SJCRH30 (cell line): ENCODE results near the gene BMP5. TPM values are rescaled to one million over a fixed set of nuclear protein-coding genes. Genes with fewer than 3 reads are reported as not detected.

Experiments used
- DNase-seq, 2 experiments: peaks; one replicate each; pipeline ENCODE4 v3.0.0-alpha.2; 2015 to 2020
- H3K27ac ChIP-seq: fragments of 250-450 bp; sonication (Bioruptor Pico); 2 replicates; pipeline ENCODE4 v1.5.1; 2020; ENCODE audit warnings: mild to moderate bottlenecking, moderate library complexity
- H3K27me3 ChIP-seq: fragments of 250-450 bp; sonication (Bioruptor Pico); 2 replicates; pipeline ENCODE4 v1.5.1; 2020; ENCODE audit warnings: mild to moderate bottlenecking, moderate library complexity
- H3K36me3 ChIP-seq: fragments of 250-450 bp; sonication (Bioruptor Pico); 2 replicates; pipeline ENCODE4 v1.5.1; 2020; ENCODE audit warnings: mild to moderate bottlenecking, moderate library complexity
- H3K4me1 ChIP-seq: fragments of 250-450 bp; sonication (Bioruptor Pico); 2 replicates; pipeline ENCODE4 v1.5.1; 2020; ENCODE audit warnings: mild to moderate bottlenecking, moderate library complexity
- H3K4me3 ChIP-seq: fragments of 250-450 bp; sonication (Bioruptor Pico); 2 replicates; pipeline ENCODE4 v1.5.1; 2020; ENCODE audit warnings: mild to moderate bottlenecking, moderate library complexity
- H3K9me3 ChIP-seq: fragments of 250-450 bp; sonication (Bioruptor Pico); replicated peaks from 2 replicates; pipeline ENCODE4 v1.5.1; 2020; ENCODE audit warnings: mild to moderate bottlenecking, moderate library complexity
- total RNA-seq: library from RNA; depleted of rRNA; stranded (reverse); fragments of >200 nt; shearing (Covaris generic); gene quantifications from 2 replicates; pipeline ENCODE4 v1.2.3, GENCODE V29; 2014

The BMP5 gene
- total RNA-seq, 1 experiment from 2014 or later, result 72.3 TPM

- Histone ChIP-seq H3K4me1 (no peaks in the 10 kb centered on the region), H3K4me3 (no peak overlapping the region), H3K27ac (no peak overlapping the region), H3K9me3 (no peaks in the 10 kb centered on the region; the same call in 1 of the 2 replicates), H3K36me3 (peaks cover 54% of the 10 kb centered on the region), H3K27me3 (no peaks in the 10 kb centered on the region)
- no peak for DNase-seq
Measured at GRCh38 chr6:55811074-55811473, 64.3 kb downstream of the BMP5 start.

- Histone ChIP-seq H3K27ac (no peak overlapping the region), H3K9me3 (no peaks in the 10 kb centered on the region; the same call in 1 of the 2 replicates), H3K4me1 (no peaks in the 10 kb centered on the region), H3K27me3 (no peaks in the 10 kb centered on the region), H3K36me3 (peaks cover 57% of the 10 kb centered on the region), H3K4me3 (no peak overlapping the region)
- DNase-seq, result no peak
Measured at GRCh38 chr6:55802259-55802658, 73.1 kb downstream of the BMP5 start.

GRCh38 chr6:55798571-55798970, 76.8 kb downstream of the BMP5 start:
- Histone ChIP-seq H3K27ac (no peak overlapping the region), H3K4me3 (no peak overlapping the region), H3K27me3 (no peaks in the 10 kb centered on the region), H3K36me3 (peaks cover 67% of the 10 kb centered on the region), H3K4me1 (no peaks in the 10 kb centered on the region), H3K9me3 (no peaks in the 10 kb centered on the region)
- DNase-seq, result no peak

GRCh38 chr6:55794136-55794812, 81.1 kb downstream of the BMP5 start:
- no peaks in the 10 kb centered on the region for H3K27me3 ChIP-seq
- H3K9me3 ChIP-seq, result no peaks in the 10 kb centered on the region
- no peak overlapping the region for H3K4me3 ChIP-seq
- no peak for DNase-seq
- peaks cover 80% of the 10 kb centered on the region for H3K36me3 ChIP-seq
- H3K4me1 ChIP-seq, result no peaks in the 10 kb centered on the region
- no peak overlapping the region for H3K27ac ChIP-seq

- H3K36me3 ChIP-seq, result peaks cover 42% of the 10 kb centered on the region
- H3K9me3 ChIP-seq, result no peaks in the 10 kb centered on the region
- no peak overlapping the region for H3K27ac ChIP-seq
- no peak overlapping the region for H3K4me3 ChIP-seq
- DNase-seq, result no peak
- no peaks in the 10 kb centered on the region for H3K4me1 ChIP-seq
- no peaks in the 10 kb centered on the region for H3K27me3 ChIP-seq
Measured at GRCh38 chr6:55785273-55785672, 90.1 kb downstream of the BMP5 start.

- Histone ChIP-seq H3K36me3 (peaks cover 43% of the 10 kb centered on the region), H3K4me3 (no peak overlapping the region)
Measured at GRCh38 chr6:55782275-55782674, 93.1 kb downstream of the BMP5 start.

GRCh38 chr6:55778705-55779104, 96.7 kb downstream of the BMP5 start:
- Histone ChIP-seq H3K9me3 (no peaks in the 10 kb centered on the region), H3K4me3 (no peak overlapping the region), H3K27ac (no peak overlapping the region), H3K36me3 (peaks cover 54% of the 10 kb centered on the region), H3K27me3 (no peaks in the 10 kb centered on the region), H3K4me1 (no peaks in the 10 kb centered on the region)
- DNase-seq, result no peak

More at GRCh38 chr6:55782275-55782674, 93.1 kb downstream of the BMP5 start:
- Histone ChIP-seq H3K27ac (no peak overlapping the region), H3K9me3 (no peaks in the 10 kb centered on the region), H3K4me1 (no peaks in the 10 kb centered on the region), H3K27me3 (no peaks in the 10 kb centered on the region)
- no peak for DNase-seq

GRCh38 chr6:55777469-55777868, 97.9 kb downstream of the BMP5 start:
- DNase-seq, result no peak
- Histone ChIP-seq H3K9me3 (no peaks in the 10 kb centered on the region), H3K27ac (no peak overlapping the region), H3K36me3 (peaks cover 59% of the 10 kb centered on the region), H3K4me3 (no peak overlapping the region), H3K27me3 (no peaks in the 10 kb centered on the region), H3K4me1 (no peaks in the 10 kb centered on the region)

- Histone ChIP-seq H3K27me3 (no peaks in the 10 kb centered on the region), H3K27ac (no peak overlapping the region), H3K4me1 (no peaks in the 10 kb centered on the region), H3K4me3 (no peak overlapping the region), H3K9me3 (no peaks in the 10 kb centered on the region), H3K36me3 (peaks cover 67% of the 10 kb centered on the region)
- DNase-seq, result no peak
Measured at GRCh38 chr6:55776113-55776512, 99.3 kb downstream of the BMP5 start.

GRCh38 chr6:55775029-55775318, 100.4 kb downstream of the BMP5 start:
- Histone ChIP-seq H3K27ac (no peak overlapping the region), H3K36me3 (peaks cover 73% of the 10 kb centered on the region), H3K27me3 (no peaks in the 10 kb centered on the region), H3K4me3 (no peak overlapping the region), H3K9me3 (no peaks in the 10 kb centered on the region), H3K4me1 (no peaks in the 10 kb centered on the region)
- DNase-seq, result no peak

- Histone ChIP-seq H3K4me1 (no peaks in the 10 kb centered on the region), H3K27me3 (no peaks in the 10 kb centered on the region), H3K36me3 (peaks cover 79% of the 10 kb centered on the region), H3K4me3 (no peak overlapping the region), H3K27ac (no peak overlapping the region), H3K9me3 (no peaks in the 10 kb centered on the region)
- DNase-seq, result no peak
Measured at GRCh38 chr6:55774286-55775028, 100.9 kb downstream of the BMP5 start.

- peaks cover 81% of the 10 kb centered on the region for H3K36me3 ChIP-seq
- no peak for DNase-seq
- no peak overlapping the region for H3K4me3 ChIP-seq
- H3K27ac ChIP-seq, result no peak overlapping the region
- H3K4me1 ChIP-seq, result no peaks in the 10 kb centered on the region
- no peaks in the 10 kb centered on the region for H3K9me3 ChIP-seq
- no peaks in the 10 kb centered on the region for H3K27me3 ChIP-seq
Measured at GRCh38 chr6:55773620-55774216, 101.7 kb downstream of the BMP5 start.

GRCh38 chr6:55772730-55773129, 102.7 kb downstream of the BMP5 start:
- Histone ChIP-seq H3K27ac (no peak overlapping the region), H3K4me3 (no peak overlapping the region), H3K4me1 (no peaks in the 10 kb centered on the region), H3K36me3 (peaks cover 76% of the 10 kb centered on the region), H3K9me3 (no peaks in the 10 kb centered on the region), H3K27me3 (no peaks in the 10 kb centered on the region)
- DNase-seq, result no peak

GRCh38 chr6:55759536-55759935, 115.9 kb downstream of the BMP5 start:
- peaks cover 50% of the 10 kb centered on the region for H3K36me3 ChIP-seq
- no peaks in the 10 kb centered on the region for H3K9me3 ChIP-seq
- H3K4me1 ChIP-seq, result no peaks in the 10 kb centered on the region
- H3K27ac ChIP-seq, result no peak overlapping the region
- no peaks in the 10 kb centered on the region for H3K27me3 ChIP-seq
- H3K4me3 ChIP-seq, result no peak overlapping the region
- no peak for DNase-seq

- no peak for DNase-seq
- Histone ChIP-seq H3K36me3 (peaks cover 57% of the 10 kb centered on the region), H3K9me3 (no peaks in the 10 kb centered on the region), H3K27ac (no peak overlapping the region), H3K4me1 (no peaks in the 10 kb centered on the region), H3K4me3 (no peak overlapping the region), H3K27me3 (no peaks in the 10 kb centered on the region)
Measured at GRCh38 chr6:55758156-55758937, 117.0 kb downstream of the BMP5 start.
